ENCODE results near the gene SHMT2.

DNA sequence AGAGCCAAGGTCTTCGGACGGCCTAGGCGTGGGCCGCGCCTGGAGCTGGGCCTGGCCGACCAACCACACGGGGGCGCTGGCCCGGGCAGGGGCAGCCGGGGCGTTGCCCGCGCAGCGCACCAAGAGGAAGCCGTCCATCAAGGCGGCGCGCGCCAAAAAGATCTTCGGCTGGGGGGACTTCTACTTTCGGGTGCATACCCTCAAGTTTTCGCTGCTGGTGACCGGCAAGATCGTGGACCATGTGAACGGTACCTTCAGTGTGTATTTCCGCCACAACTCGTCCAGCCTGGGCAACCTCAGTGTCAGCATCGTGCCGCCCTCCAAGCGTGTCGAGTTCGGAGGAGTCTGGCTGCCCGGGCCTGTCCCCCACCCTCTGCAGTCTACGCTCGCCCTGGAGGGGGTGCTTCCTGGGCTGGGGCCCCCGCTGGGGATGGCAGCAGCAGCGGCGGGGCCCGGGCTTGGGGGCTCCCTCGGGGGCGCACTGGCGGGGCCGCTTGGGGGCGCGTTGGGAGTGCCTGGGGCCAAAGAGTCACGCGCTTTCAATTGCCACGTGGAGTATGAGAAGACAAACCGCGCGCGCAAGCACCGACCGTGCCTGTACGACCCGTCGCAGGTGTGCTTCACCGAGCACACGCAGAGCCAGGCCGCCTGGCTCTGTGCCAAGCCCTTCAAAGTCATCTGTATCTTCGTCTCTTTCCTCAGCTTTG lies 4.4 kb upstream of the SHMT2 start:
- TF ChIP-seq POLR2AphosphoS5 (IDR thresholded peaks at IDR 0.05; ENCODE audit: low read depth, low read length), result no peak
- TF ChIP-seq, protein P1, sequence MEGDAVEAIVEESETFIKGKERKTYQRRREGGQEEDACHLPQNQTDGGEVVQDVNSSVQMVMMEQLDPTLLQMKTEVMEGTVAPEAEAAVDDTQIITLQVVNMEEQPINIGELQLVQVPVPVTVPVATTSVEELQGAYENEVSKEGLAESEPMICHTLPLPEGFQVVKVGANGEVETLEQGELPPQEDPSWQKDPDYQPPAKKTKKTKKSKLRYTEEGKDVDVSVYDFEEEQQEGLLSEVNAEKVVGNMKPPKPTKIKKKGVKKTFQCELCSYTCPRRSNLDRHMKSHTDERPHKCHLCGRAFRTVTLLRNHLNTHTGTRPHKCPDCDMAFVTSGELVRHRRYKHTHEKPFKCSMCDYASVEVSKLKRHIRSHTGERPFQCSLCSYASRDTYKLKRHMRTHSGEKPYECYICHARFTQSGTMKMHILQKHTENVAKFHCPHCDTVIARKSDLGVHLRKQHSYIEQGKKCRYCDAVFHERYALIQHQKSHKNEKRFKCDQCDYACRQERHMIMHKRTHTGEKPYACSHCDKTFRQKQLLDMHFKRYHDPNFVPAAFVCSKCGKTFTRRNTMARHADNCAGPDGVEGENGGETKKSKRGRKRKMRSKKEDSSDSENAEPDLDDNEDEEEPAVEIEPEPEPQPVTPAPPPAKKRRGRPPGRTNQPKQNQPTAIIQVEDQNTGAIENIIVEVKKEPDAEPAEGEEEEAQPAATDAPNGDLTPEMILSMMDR (IDR thresholded peaks at IDR 0.05), result no peak; the same call in 1 of the 2 replicates
- TF ChIP-seq SIN3A (IDR thresholded peaks at IDR 0.05; ENCODE audit: borderline replicate concordance, insufficient read depth, low read depth, low read length), result no peak

All from Panc1 (cell line).